Kidney epithelial cell (primary cell): ENCODE measurements around the gene ZNF512B. TPM values are rescaled to one million over a fixed set of nuclear protein-coding genes. Genes with fewer than 3 reads are reported as not detected.
"Not testable (repeated sequence)": the region's sequence is repeated elsewhere in the genome, so short reads cannot be mapped to it uniquely, and the experiment has no call there.

Experiments
- DNase-seq: peaks from one replicate; pipeline ENCODE4 v3.0.0-alpha.2; 2010; ENCODE audit warnings: low read depth
- H3K27me3 ChIP-seq: 2 replicates; pipeline ENCODE4 v1.6.0; 2011; ENCODE audit warnings: low read length; ENCODE audit not compliant: control insufficient read depth, insufficient read depth
- H3K36me3 ChIP-seq: 2 replicates; pipeline ENCODE4 v1.5.1; 2011; ENCODE audit warnings: low read length; ENCODE audit not compliant: control insufficient read depth, insufficient read depth
- H3K4me3 ChIP-seq: 2 replicates; pipeline ENCODE4 v1.5.1; 2011; ENCODE audit warnings: low read depth, mild to moderate bottlenecking, control low read depth, low read length
- CTCF ChIP-seq: IDR thresholded peaks from 2 replicates; pipeline ENCODE4 v1.5.1; 2011; ENCODE audit warnings: mild to moderate bottlenecking, moderate library complexity, low read length, control low read depth, inconsistent platforms; ENCODE audit not compliant: insufficient read depth, poor library complexity, severe bottlenecking
- total RNA-seq: library from RNA; depleted of rRNA; stranded (reverse); fragments of >200 nt; gene quantifications from 2 replicates; pipeline ENCODE4 v1.2.3, GENCODE V29; 2015

Gene ZNF512B
- total RNA-seq, 1 donor from 2014 or later = 10.8 TPM

DNA sequence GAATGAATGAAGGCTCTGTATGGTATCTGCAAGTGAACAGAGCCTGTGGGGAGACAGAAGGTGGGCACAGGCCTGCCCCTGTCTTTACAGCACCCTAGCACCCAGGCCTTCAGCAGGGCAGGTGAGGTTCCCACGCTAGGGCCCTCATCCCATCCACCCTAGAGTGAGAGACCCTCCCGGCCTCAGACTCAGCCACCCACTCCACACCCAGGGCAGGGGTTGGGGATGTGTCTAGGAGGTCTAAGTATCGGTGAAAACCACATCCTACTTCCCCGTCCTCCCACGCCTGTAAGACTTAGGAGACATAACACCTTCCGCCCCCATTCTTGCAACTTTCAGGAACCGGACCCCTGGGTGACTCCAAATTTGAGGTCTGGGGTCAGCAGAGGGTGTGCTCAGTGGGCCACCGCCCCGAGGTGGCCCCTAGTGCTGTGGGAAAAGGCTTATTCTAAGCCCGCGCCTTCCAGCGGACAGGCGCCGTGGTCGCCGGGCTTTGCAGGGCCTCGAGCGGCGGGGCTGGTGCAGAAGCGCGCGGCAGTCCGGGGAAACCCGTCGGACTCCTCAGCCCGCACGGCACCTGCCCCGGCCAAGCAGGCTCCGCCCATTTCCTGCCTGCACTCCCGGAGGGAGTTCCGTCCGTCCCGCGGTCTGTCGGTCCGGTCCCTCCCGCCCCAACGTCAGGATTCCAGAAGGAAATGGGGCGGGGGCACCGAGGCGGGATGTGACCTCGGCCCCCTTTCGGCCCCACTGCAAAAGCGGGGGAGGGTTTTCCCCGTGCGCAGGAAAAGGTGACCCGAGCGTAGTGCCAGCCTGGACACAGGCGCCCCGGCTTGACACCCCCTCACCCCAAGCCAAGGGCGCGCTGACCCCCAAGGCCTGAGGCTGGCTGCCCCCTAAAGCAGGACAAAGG is 8.8 kb upstream of the ZNF512B start:
- peak overlapping the region; percentile 54 for H3K4me3 ChIP-seq
- TF ChIP-seq CTCF = no peak
- no peaks in the 10 kb centered on the region for H3K36me3 ChIP-seq
- DNase-seq = no peak
- H3K27me3 ChIP-seq = no peaks in the 10 kb centered on the region

DNA sequence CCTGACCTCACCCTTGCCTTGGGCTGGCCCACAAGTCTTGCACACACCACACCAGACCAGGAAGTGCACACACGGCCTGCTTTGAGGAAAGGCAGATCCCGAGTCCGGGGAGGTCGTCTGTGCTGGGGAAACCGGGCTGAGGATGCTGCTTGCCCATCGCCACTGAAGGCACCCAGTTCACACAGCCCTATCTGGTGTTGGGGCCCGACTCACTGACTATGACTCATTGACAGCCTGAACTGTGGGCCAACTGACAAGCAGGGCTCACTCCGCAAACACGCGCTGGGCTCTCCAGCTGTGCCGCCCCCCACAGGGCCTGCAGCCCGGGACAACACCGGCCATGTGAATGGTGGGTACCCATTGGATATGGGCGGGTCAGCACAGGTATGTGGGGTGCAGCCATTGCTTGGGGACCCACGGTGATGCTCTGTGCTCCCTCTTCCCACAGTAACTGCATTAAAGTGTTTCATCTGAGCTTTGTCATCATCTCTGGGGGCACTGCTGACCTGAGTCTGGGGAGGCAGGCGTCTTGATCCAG is 8.1 kb upstream of the ZNF512B start:
- Histone ChIP-seq H3K4me3 (no peak overlapping the region), H3K27me3 (no peaks in the 10 kb centered on the region), H3K36me3 (no peaks in the 10 kb centered on the region)
- no peak for TF ChIP-seq CTCF
- DNase-seq = no peak

DNA sequence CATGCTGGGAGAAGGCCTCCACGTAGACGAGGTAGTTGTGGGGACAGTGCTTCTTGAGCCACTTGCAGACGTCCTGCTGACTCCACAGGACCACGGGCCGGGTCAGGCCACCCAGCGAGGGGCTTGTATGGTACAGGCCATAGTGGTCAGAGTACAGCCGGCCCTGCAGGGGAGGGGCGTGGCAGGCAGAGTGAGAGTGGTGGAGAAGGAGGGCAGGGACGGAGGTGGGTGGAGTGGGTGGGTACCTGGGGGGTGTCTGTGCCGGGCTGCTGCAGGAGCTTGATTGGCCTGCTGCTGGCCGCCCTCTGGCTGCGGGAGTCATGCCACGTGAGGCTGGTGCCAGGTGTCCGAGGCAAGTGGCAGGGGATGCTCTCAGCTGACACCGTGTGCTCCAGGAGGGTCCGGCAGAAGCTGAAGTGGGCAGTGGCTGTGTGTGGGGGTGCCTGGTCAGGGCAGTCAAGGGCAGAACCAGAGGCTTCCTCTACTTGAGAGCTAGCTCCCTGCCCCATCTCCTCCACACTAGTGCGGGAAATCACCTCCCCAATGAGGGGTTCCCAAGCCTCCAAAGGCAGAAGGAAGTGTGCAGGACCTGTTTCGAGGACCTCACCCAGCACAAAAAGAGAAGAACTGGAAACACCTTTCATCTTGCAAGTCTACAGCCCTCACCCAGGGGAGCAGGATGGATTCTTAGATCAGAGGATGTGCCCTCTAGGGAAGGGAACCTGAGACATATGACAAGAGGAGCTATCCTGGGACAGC is 7.4 kb upstream of the ZNF512B start:
- Histone ChIP-seq H3K36me3 (no peaks in the 10 kb centered on the region), H3K27me3 (no peaks in the 10 kb centered on the region), H3K4me3 (no peak overlapping the region)
- no peak for DNase-seq
- no peak for TF ChIP-seq CTCF

DNA sequence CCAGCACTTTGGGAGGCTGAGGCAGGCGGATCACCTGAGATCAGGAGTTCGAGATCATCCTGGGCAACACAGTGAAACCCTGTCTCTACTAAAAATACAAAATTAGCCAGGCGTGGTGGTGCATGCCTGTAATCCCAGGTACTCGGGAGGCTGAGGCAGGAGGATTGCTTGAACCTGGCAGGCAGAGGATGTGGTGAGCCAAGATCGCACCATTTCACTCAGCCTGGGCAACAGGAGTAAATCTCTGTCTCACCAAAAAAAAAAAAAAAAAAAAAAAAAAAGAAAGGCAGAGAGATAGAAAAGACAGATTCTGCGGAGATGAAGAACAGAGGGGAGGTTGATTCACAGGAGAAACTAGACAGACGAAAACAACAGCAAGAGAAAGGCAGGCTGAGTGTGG is 6.8 kb upstream of the ZNF512B start:
- H3K36me3 ChIP-seq, H3K27me3 ChIP-seq, H3K4me3 ChIP-seq, DNase-seq: not testable (repeated sequence)

DNA sequence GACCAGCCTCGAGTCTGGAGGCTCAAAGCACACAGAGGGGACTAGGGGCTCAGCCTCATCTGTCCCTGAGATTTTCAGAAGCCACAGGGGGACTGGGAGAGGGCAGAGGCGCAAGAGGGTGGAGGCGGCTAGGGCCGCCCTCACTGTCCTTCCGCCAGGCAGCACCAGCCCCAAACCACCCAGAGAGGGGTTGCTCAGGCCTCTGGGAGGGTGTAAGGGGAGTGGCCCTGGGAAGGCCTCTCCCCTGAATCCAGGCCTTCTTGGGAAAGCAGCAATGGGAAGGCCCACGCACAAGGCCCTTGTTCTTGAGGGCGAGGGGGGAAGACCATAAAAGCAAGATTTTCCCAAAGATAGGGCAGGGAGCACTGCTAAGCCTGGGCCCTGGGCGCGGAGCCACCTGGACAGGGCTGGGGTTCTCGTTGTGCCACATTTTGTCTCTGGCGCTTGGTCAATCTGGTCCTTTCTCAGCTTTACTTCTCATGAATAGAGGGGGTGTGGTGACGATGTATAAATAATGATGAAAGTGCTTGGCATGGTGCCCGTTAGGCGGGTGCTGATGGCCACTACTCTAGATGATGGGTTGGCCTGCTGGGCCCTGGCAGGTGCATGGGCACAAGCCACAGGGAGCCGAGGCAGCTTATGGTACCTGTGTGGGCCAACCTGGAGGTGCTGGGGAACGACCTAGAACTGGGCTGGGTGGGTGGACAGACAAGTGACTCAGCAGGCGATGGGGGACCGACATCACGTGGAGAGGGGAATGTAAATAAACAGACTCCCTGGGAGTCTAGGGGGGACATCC is 4.9 kb upstream of the ZNF512B start:
- no peak for DNase-seq
- H3K27me3 ChIP-seq = no peaks in the 10 kb centered on the region
- no peak overlapping the region for H3K4me3 ChIP-seq
- no peaks in the 10 kb centered on the region for H3K36me3 ChIP-seq
- no peak for TF ChIP-seq CTCF
